ENCODE measurements around the gene P2RY10. TPM values are rescaled to one million over a fixed set of nuclear protein-coding genes. Genes with fewer than 3 reads are reported as not detected.

The P2RY10 gene
- total RNA-seq, 1 experiment from 2014 or later, result not detected

- no peak overlapping the region for H2AFZ ChIP-seq
- no peak overlapping the region for H3K27ac ChIP-seq
- no peaks in the 10 kb centered on the region for H3K9me2 ChIP-seq (ENCODE audit: insufficient read depth)
- CTCF ChIA-PET, result no interaction called here
- POLR2A ChIA-PET (ENCODE audit: unreplicated experiment), result no interaction called here
- no peaks in the 10 kb centered on the region for H3K4me1 ChIP-seq (replicated peaks; ENCODE audit: insufficient read depth)
- no peaks in the 10 kb centered on the region for H3K27me3 ChIP-seq (ENCODE audit: insufficient read depth, low read depth)
- H3K4me3 ChIP-seq, result no peak overlapping the region
- H3K36me3 ChIP-seq (ENCODE audit: low read depth), result no peaks in the 10 kb centered on the region
- H3K4me2 ChIP-seq, result no peak overlapping the region
- no peaks in the 10 kb centered on the region for H3K9me3 ChIP-seq (ENCODE audit: insufficient read depth, low read depth)
- intact Hi-C loops (cut with micrococcal nuclease; ENCODE audit: unreplicated experiment), result no loop called here
- BruUV-seq (replicated peaks), result no TSS peak
- TF ChIP-seq, protein P1, sequence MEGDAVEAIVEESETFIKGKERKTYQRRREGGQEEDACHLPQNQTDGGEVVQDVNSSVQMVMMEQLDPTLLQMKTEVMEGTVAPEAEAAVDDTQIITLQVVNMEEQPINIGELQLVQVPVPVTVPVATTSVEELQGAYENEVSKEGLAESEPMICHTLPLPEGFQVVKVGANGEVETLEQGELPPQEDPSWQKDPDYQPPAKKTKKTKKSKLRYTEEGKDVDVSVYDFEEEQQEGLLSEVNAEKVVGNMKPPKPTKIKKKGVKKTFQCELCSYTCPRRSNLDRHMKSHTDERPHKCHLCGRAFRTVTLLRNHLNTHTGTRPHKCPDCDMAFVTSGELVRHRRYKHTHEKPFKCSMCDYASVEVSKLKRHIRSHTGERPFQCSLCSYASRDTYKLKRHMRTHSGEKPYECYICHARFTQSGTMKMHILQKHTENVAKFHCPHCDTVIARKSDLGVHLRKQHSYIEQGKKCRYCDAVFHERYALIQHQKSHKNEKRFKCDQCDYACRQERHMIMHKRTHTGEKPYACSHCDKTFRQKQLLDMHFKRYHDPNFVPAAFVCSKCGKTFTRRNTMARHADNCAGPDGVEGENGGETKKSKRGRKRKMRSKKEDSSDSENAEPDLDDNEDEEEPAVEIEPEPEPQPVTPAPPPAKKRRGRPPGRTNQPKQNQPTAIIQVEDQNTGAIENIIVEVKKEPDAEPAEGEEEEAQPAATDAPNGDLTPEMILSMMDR (conservative IDR thresholded peaks at IDR 0.05), result no peak
- TF ChIP-seq EZH2 (IDR thresholded peaks at IDR 0.05; ENCODE audit: low read depth), result no peak
- H3F3A ChIP-seq (ENCODE audit: insufficient read depth, low read depth), result no peaks in the 10 kb centered on the region
- no peak for DNase-seq
- H4K20me1 ChIP-seq (ENCODE audit: insufficient read depth), result no peaks in the 10 kb centered on the region
- H3K79me2 ChIP-seq (ENCODE audit: low read depth), result no peaks in the 10 kb centered on the region
These were observed 1.2 kb downstream of the P2RY10 start for GRCh38 chrX:78946178-78946931.

- Histone ChIP-seq H4K20me1 (ENCODE audit: insufficient read depth) (no peaks in the 10 kb centered on the region), H3K79me2 (ENCODE audit: low read depth) (no peaks in the 10 kb centered on the region), H3K4me3 (no peak overlapping the region), H3K27me3 (ENCODE audit: insufficient read depth, low read depth) (no peaks in the 10 kb centered on the region), H2AFZ (no peak overlapping the region), H3K27ac (no peak overlapping the region), H3F3A (ENCODE audit: insufficient read depth, low read depth) (no peaks in the 10 kb centered on the region), H3K4me1 (replicated peaks; ENCODE audit: insufficient read depth) (no peaks in the 10 kb centered on the region), H3K9me3 (ENCODE audit: insufficient read depth, low read depth) (no peaks in the 10 kb centered on the region), H3K36me3 (ENCODE audit: low read depth) (no peaks in the 10 kb centered on the region), H3K9me2 (ENCODE audit: insufficient read depth) (no peaks in the 10 kb centered on the region), H3K4me2 (no peak overlapping the region)
- BruUV-seq (replicated peaks), result no TSS peak
- POLR2A ChIA-PET (ENCODE audit: unreplicated experiment), result no interaction called here
- TF ChIP-seq, protein P1 (conservative IDR thresholded peaks at IDR 0.05), result no peak
- no peak for TF ChIP-seq EZH2 (IDR thresholded peaks at IDR 0.05; ENCODE audit: low read depth)
- intact Hi-C loops (cut with micrococcal nuclease; ENCODE audit: unreplicated experiment), result no loop called here
- CTCF ChIA-PET, result no interaction called here
- no peak for DNase-seq
These were observed 5.0 kb downstream of the P2RY10 start for GRCh38 chrX:78950009-78950835.

DNA sequence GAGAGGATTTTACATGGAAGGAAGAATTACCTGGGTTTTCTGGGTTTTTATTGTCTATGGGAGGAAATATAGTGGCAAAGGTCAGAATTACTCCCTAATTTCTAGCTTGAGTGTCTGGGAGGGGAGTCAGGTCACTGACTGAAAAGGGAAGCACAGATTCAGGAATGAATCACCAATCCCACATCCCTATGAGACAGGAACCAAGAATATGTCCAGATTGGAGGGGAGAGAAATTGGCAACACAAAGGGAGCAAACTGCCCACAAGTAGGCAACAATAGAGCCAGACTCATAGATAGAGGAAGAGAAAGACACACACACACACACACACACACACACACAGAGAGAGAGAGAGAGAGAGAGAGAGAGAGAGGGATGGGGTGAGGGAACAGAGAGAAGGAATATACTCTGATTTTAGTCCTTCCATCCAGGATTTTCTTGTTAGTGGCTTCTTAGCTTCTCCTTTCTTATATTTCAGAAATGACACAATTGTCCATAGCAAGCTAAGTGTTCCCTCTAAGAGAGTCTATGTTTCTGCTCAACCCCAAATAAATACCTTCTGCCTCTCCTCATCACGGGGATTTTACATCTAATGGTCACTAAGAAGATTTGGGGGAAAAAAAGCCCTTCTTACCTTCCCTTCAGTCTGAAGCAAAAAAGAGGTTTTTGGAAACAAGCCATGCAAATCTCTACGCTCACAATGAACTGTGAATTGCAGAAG, 12.0 kb downstream of the P2RY10 start:
- H3K9me3 ChIP-seq (ENCODE audit: insufficient read depth, low read depth), result no peaks in the 10 kb centered on the region

More for the DNA sequence above, 12.0 kb downstream of the P2RY10 start:
- H3K27ac ChIP-seq, result no peak overlapping the region
- TF ChIP-seq, protein P1 (conservative IDR thresholded peaks at IDR 0.05), result no peak
- no peak for TF ChIP-seq EZH2 (IDR thresholded peaks at IDR 0.05; ENCODE audit: low read depth)
- no peaks in the 10 kb centered on the region for H4K20me1 ChIP-seq (ENCODE audit: insufficient read depth)
- no peaks in the 10 kb centered on the region for H3K27me3 ChIP-seq (ENCODE audit: insufficient read depth, low read depth)
- H3K79me2 ChIP-seq (ENCODE audit: low read depth), result no peaks in the 10 kb centered on the region
- no peak for DNase-seq
- H2AFZ ChIP-seq, result no peak overlapping the region
- H3K4me1 ChIP-seq (replicated peaks; ENCODE audit: insufficient read depth), result no peaks in the 10 kb centered on the region
- no peaks in the 10 kb centered on the region for H3K36me3 ChIP-seq (ENCODE audit: low read depth)
- no TSS peak for BruUV-seq (replicated peaks)
- POLR2A ChIA-PET (ENCODE audit: unreplicated experiment), result no interaction called here
- H3F3A ChIP-seq (ENCODE audit: insufficient read depth, low read depth), result no peaks in the 10 kb centered on the region
- H3K4me2 ChIP-seq, result no peak overlapping the region
- no peaks in the 10 kb centered on the region for H3K9me2 ChIP-seq (ENCODE audit: insufficient read depth)
- intact Hi-C loops (cut with micrococcal nuclease; ENCODE audit: unreplicated experiment), result no loop called here
- CTCF ChIA-PET, result no interaction called here
- no peak overlapping the region for H3K4me3 ChIP-seq

Measured in PC-9 (cell line).